ENCODE results near the gene PLXDC2. TPM values are rescaled to one million over a fixed set of nuclear protein-coding genes. Genes with fewer than 3 reads are reported as not detected.

PLXDC2 gene
- total and polyA plus RNA-seq, 2 donors = 25.9 to 72.7 TPM

DNA sequence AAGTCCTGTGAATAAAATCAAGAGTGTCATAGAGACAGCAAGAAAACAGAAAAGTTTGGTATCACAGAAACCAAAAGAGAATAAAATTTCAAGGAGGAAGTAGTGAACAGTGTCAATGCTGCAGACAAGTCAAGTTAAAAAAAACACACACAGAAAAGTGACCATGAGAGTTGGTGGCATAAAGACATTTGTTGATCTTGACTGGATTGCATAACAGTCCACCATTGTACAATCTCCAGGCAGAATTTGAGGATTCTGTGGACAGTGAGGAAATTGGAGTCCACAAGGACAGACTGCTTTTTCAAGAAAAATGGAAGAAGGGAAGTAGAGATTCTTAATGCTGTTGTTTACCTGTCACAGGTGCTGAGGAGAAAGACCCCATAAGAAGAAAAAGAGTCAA, 412.5 kb downstream of the PLXDC2 start:
- Histone ChIP-seq H3K4me3 (ENCODE audit: low read depth, low read length) (no peak overlapping the region), H3K4me1 (ENCODE audit: insufficient read depth) (no peaks in the 10 kb centered on the region), H3K36me3 (ENCODE audit: insufficient read depth) (peaks cover 1% of the 10 kb centered on the region), H3K27ac (ENCODE audit: low read depth) (no peak overlapping the region)
- no peak for DNase-seq (ENCODE audit: extremely low spot score)

DNA sequence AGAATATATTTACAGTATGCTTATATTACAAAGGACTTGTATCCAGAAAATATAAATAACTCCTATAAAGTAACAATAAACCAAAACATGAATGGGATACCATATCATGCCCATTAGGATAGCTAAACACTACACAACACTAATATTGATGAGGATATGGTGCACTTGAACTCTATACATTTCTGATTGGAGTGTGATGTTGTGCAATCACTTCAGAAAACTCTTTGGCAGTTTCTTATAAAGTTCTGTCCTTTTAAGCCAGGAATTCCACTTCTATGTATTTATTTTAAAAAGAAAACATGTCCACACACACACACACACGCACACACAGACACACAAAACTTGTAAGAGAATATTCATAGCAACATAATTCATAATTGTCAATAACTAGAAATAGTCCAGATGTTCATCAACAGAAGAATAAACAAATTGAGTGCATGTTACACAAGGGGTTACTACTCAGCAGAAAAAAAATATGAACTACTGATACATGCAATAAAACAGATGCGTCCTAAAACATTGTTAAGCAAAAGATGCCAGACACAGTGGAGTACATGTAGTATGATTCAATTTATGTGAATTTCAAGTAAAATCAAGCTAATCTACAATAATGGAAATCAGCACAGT, 416.0 kb downstream of the PLXDC2 start:
- Histone ChIP-seq H3K4me3 (ENCODE audit: low read depth, low read length) (no peak overlapping the region), H3K27ac (ENCODE audit: low read depth) (no peak overlapping the region), H3K4me1 (ENCODE audit: insufficient read depth) (no peaks in the 10 kb centered on the region), H3K36me3 (ENCODE audit: insufficient read depth) (peaks cover 1% of the 10 kb centered on the region)
- DNase-seq (ENCODE audit: extremely low spot score) = no peak
- WGBS = 73% methylated on average over 2 of the region's 2 CpGs

GRCh38 chr10:20233423-20233822, 417.2 kb downstream of the PLXDC2 start:
- H3K4me3 ChIP-seq (ENCODE audit: low read depth, low read length) = no peak overlapping the region
- H3K27ac ChIP-seq (ENCODE audit: low read depth) = no peak overlapping the region
- H3K4me1 ChIP-seq (ENCODE audit: insufficient read depth) = no peaks in the 10 kb centered on the region
- H3K36me3 ChIP-seq (ENCODE audit: insufficient read depth) = no peaks in the 10 kb centered on the region
- DNase-seq (ENCODE audit: extremely low spot score) = no peak

DNA sequence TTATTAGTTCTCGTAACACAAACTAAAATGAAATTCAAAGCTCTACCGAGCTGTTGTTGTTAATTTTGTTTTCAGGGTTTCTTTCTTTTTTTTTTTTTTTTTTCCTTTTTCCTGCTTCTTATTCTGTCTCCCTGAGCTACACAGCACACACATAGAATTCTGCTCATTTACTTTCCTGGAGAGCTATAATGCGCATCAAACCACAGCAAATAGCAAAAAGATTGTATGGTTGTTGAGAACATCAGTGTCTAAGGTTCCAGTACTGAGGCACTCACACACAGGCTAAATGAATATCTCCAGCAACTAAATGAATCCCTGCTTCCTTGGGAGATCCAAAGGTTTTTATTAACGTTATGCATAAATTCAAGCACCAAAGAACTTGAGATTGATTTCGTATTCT, 418.3 kb downstream of the PLXDC2 start:
- Histone ChIP-seq H3K4me1 (ENCODE audit: insufficient read depth) (no peaks in the 10 kb centered on the region), H3K27ac (ENCODE audit: low read depth) (no peak overlapping the region), H3K36me3 (ENCODE audit: insufficient read depth) (no peaks in the 10 kb centered on the region), H3K4me3 (ENCODE audit: low read depth, low read length) (no peak overlapping the region)
- 94% methylated on average over 5 of the region's 5 CpGs for WGBS
- DNase-seq (ENCODE audit: extremely low spot score) = no peak

DNA sequence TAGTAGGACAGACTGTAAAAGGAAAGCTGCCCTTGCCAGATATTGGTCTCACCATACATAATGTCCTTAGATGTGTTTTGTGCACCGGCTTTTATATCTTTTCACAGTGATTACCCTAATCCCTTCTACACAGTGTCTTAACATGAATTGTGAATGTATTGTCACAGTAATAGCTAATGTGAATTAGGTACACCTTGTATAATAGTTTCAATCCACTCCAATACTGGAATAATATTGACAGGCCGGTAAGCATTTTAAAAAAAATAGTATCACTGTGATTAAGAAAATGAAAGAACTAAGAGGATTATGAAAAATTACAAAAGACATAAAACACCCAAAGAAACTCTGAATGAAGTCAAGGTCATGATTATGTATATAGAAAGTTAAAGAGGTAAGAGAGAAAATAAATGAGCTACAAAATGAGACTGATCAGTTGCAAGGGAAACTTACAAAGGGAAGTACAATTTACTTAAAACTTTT, 420.9 kb downstream of the PLXDC2 start:
- Histone ChIP-seq H3K27ac (ENCODE audit: low read depth) (no peak overlapping the region), H3K36me3 (ENCODE audit: insufficient read depth) (no peaks in the 10 kb centered on the region), H3K4me1 (ENCODE audit: insufficient read depth) (no peaks in the 10 kb centered on the region), H3K4me3 (ENCODE audit: low read depth, low read length) (no peak overlapping the region)
- 83% methylated on average over 2 of the region's 2 CpGs for WGBS
- no peak for DNase-seq (ENCODE audit: extremely low spot score)

GRCh38 chr10:20237586-20237985, 421.4 kb downstream of the PLXDC2 start:
- DNase-seq (ENCODE audit: extremely low spot score) = no peak
- Histone ChIP-seq H3K4me1 (ENCODE audit: insufficient read depth) (no peaks in the 10 kb centered on the region), H3K27ac (ENCODE audit: low read depth) (no peak overlapping the region), H3K4me3 (ENCODE audit: low read depth, low read length) (no peak overlapping the region), H3K36me3 (ENCODE audit: insufficient read depth) (no peaks in the 10 kb centered on the region)

DNA sequence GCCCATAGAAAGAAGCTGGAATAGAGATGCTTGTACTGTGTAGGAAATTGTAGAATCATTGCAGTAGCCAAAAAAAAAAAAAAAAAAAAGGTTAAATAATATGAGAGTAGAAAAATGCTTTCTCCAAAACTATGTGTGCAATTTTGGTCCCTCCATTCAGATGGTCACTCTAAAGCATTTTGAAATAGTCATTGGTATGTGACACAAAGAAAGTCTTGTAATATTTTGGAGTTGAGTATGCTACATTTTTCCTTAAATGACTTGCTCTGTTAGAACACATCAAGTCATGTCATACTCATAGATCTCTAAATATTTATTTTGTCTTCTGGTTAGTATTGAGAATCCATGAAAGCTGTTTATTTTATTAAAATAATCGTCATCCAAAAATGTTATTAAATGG, 424.4 kb downstream of the PLXDC2 start:
- 74% methylated on average over 1 of the region's 1 CpG for WGBS
- no peak overlapping the region for H3K27ac ChIP-seq (ENCODE audit: low read depth)
- no peaks in the 10 kb centered on the region for H3K36me3 ChIP-seq (ENCODE audit: insufficient read depth)
- DNase-seq (ENCODE audit: extremely low spot score) = no peak
- no peaks in the 10 kb centered on the region for H3K4me1 ChIP-seq (ENCODE audit: insufficient read depth)
- H3K4me3 ChIP-seq (ENCODE audit: low read depth, low read length) = no peak overlapping the region

GRCh38 chr10:20247454-20247853, 431.2 kb downstream of the PLXDC2 start:
- WGBS = 68% methylated on average over 3 of the region's 3 CpGs
- no peak for DNase-seq (ENCODE audit: extremely low spot score)
- peaks cover 9% of the 10 kb centered on the region for H3K36me3 ChIP-seq (ENCODE audit: insufficient read depth)
- no peak overlapping the region for H3K4me3 ChIP-seq (ENCODE audit: low read depth, low read length)
- H3K27ac ChIP-seq (ENCODE audit: low read depth) = no peak overlapping the region
- H3K4me1 ChIP-seq (ENCODE audit: insufficient read depth) = no peaks in the 10 kb centered on the region

DNA sequence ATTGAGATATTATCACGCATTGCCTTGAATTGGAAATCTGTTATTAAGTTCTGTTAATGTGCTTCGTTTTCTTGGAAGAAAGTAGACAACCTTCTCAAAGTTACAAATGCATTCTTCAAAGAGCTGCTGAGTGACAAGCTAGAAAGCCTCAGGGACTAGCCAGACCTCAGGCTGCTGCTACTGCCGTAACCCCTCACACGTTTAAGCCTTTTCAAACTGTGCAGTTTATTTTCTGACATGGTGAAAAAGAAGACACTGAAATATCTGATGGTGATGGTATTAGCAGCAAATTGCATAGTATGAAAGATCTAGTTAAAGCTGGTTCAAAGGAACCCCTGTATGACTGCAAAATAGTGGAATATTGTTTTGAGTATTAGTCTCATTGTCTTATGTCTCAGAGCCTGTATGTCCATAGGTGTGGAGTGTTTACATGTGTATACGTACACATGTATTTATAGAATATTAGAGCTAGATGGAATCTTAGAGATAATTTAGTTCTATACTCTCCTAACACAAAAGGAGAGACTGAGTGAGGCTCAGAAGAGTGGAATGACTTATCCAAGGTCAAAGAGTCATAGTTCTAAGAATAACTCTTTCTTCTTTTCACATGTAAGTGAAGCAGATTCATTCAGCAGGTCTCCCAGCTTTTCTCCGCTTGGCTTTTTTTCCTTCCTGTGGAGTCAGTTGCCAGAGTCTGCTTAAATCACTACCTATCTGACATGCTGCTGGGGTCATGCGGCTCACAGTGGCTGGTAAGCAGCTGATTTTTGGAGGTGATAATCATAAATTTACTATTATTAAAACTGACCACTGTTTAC, 431.9 kb downstream of the PLXDC2 start:
- WGBS = 86% methylated on average over 7 of the region's 7 CpGs
- Histone ChIP-seq H3K27ac (ENCODE audit: low read depth) (no peak overlapping the region), H3K36me3 (ENCODE audit: insufficient read depth) (peaks cover 9% of the 10 kb centered on the region), H3K4me3 (ENCODE audit: low read depth, low read length) (no peak overlapping the region), H3K4me1 (ENCODE audit: insufficient read depth) (no peaks in the 10 kb centered on the region)
- DNase-seq (ENCODE audit: extremely low spot score) = no peak

GRCh38 chr10:20254078-20254477, 437.8 kb downstream of the PLXDC2 start:
- peaks cover 2% of the 10 kb centered on the region for H3K36me3 ChIP-seq (ENCODE audit: insufficient read depth)
- 36% methylated on average over 3 of the region's 3 CpGs for WGBS
- no peak overlapping the region for H3K27ac ChIP-seq (ENCODE audit: low read depth)
- DNase-seq (ENCODE audit: extremely low spot score) = no peak
- H3K4me3 ChIP-seq (ENCODE audit: low read depth, low read length) = no peak overlapping the region
- H3K4me1 ChIP-seq (ENCODE audit: insufficient read depth) = no peaks in the 10 kb centered on the region

GRCh38 chr10:20254497-20254896, 438.3 kb downstream of the PLXDC2 start:
- H3K4me1 ChIP-seq (ENCODE audit: insufficient read depth) = no peaks in the 10 kb centered on the region
- 32% methylated on average over 1 of the region's 1 CpG for WGBS
- H3K36me3 ChIP-seq (ENCODE audit: insufficient read depth) = peaks cover 3% of the 10 kb centered on the region
- no peak for DNase-seq (ENCODE audit: extremely low spot score)
- no peak overlapping the region for H3K4me3 ChIP-seq (ENCODE audit: low read depth, low read length)
- H3K27ac ChIP-seq (ENCODE audit: low read depth) = no peak overlapping the region

GRCh38 chr10:20256969-20257368, 440.7 kb downstream of the PLXDC2 start:
- WGBS = 98% methylated on average over 2 of the region's 2 CpGs
- DNase-seq (ENCODE audit: extremely low spot score) = no peak
- H3K27ac ChIP-seq (ENCODE audit: low read depth) = no peak overlapping the region
- no peaks in the 10 kb centered on the region for H3K4me1 ChIP-seq (ENCODE audit: insufficient read depth)
- H3K36me3 ChIP-seq (ENCODE audit: insufficient read depth) = peaks cover 1% of the 10 kb centered on the region
- no peak overlapping the region for H3K4me3 ChIP-seq (ENCODE audit: low read depth, low read length)

GRCh38 chr10:20257422-20257821, 441.2 kb downstream of the PLXDC2 start:
- DNase-seq (ENCODE audit: extremely low spot score) = no peak
- 53% methylated on average over 2 of the region's 2 CpGs for WGBS
- H3K4me3 ChIP-seq (ENCODE audit: low read depth, low read length) = no peak overlapping the region

GRCh38 chr10:20265146-20265545, 448.9 kb downstream of the PLXDC2 start:
- WGBS = 47% methylated on average over 1 of the region's 1 CpG
- no peak overlapping the region for H3K4me3 ChIP-seq (ENCODE audit: low read depth, low read length)
- H3K36me3 ChIP-seq (ENCODE audit: insufficient read depth) = no peaks in the 10 kb centered on the region
- H3K27ac ChIP-seq (ENCODE audit: low read depth) = no peak overlapping the region
- no peak for DNase-seq (ENCODE audit: extremely low spot score)
- no peaks in the 10 kb centered on the region for H3K4me1 ChIP-seq (ENCODE audit: insufficient read depth)

More at GRCh38 chr10:20257422-20257821, 441.2 kb downstream of the PLXDC2 start:
- Histone ChIP-seq H3K4me1 (ENCODE audit: insufficient read depth) (no peaks in the 10 kb centered on the region), H3K36me3 (ENCODE audit: insufficient read depth) (peaks cover 1% of the 10 kb centered on the region), H3K27ac (ENCODE audit: low read depth) (no peak overlapping the region)

Measured in urinary bladder (tissue), 4 donors.